Loucy (cell line): ENCODE data around the gene MTFR1L.

Experiments
- EZH2phosphoT487 ChIP-seq: fragments of 200-600 bp; IDR thresholded peaks from 2 replicates; pipeline ENCODE4 v1.6.1; 2018; ENCODE audit warnings: antibody characterized with exemption, mild to moderate bottlenecking, moderate library complexity, borderline replicate concordance
- TF ChIP-seq, protein P1 (sequence below): fragments of 200-600 bp; sonication (generic); conservative IDR thresholded peaks from 2 replicates; pipeline ENCODE4 v1.5.1; 2014; ENCODE audit warnings: mild to moderate bottlenecking, antibody characterized with exemption, low read length

DNA sequence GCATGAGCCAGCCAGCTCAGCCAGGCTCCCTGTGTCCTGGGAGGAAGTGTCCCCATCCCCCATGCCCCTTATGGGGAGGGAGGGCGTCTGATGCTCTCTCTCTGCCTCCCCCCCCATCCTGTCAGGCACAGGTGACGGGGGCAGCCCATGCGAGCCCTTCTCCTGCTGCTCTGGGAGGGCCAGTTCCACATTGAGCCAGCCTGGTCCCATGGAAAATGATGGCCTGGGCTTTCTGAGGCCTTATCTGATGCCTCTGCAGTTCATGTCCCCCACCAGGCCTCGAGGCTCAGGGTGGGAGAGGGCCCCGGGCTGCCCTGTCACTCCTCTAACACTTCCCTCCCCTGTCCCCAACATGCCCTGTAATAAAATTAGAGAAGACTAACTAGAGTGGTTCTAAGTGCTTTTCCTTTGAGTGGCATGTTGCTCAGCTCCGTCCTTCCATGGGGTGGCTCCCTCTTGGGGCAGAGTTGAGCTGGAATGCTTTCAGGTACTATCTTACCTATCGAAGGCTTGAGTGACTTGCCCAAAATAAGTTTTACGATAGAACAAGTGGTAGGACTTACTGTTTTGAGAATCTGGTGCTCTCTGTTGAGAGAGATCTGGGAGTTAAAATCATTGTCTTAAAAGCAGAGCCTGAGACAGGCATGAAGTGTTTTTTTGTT, 1.8 kb upstream of the MTFR1L start:
- TF ChIP-seq, protein P1, sequence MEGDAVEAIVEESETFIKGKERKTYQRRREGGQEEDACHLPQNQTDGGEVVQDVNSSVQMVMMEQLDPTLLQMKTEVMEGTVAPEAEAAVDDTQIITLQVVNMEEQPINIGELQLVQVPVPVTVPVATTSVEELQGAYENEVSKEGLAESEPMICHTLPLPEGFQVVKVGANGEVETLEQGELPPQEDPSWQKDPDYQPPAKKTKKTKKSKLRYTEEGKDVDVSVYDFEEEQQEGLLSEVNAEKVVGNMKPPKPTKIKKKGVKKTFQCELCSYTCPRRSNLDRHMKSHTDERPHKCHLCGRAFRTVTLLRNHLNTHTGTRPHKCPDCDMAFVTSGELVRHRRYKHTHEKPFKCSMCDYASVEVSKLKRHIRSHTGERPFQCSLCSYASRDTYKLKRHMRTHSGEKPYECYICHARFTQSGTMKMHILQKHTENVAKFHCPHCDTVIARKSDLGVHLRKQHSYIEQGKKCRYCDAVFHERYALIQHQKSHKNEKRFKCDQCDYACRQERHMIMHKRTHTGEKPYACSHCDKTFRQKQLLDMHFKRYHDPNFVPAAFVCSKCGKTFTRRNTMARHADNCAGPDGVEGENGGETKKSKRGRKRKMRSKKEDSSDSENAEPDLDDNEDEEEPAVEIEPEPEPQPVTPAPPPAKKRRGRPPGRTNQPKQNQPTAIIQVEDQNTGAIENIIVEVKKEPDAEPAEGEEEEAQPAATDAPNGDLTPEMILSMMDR: peak; percentile 23; the same call in 1 of the 2 replicates
- TF ChIP-seq EZH2phosphoT487: no peak
